Activated CD4-positive, alpha-beta T cell treated with anti-CD3 and anti-CD28 coated beads, Interleukin-2, amount 50 U/mL, for 4 hours (primary cell): ENCODE measurements around the gene STAM2.
"Not testable (repeated sequence)": the region's sequence is repeated elsewhere in the genome, so short reads cannot be mapped to it uniquely, and the experiment has no call there.

Source experiments
- DNase-seq, 2 experiments: peaks; one replicate each; pipeline ENCODE4 v3.0.0-alpha.2; 2020

The STAM2 gene

GRCh38 chr2:152175368-152176112, at the start of gene STAM2:
TSS of gene STAM2 (minus strand) at chr2:152175763. CDS start at chr2:152175642, 121 bp downstream.
- DNase-seq = peak; percentile 91 to 93

- DNase-seq = no peak
These were observed 48.4 kb upstream of the STAM2 start for GRCh38 chr2:152223977-152224376.

- DNase-seq = no peak
These were observed 47.5 kb upstream of the STAM2 start for GRCh38 chr2:152222975-152223637.

GRCh38 chr2:152221839-152222238, 46.3 kb upstream of the STAM2 start:
- no peak for DNase-seq

GRCh38 chr2:152219077-152219828, 43.7 kb upstream of the STAM2 start:
- no peak for DNase-seq

- DNase-seq = no peak
These were observed 25.9 kb upstream of the STAM2 start for GRCh38 chr2:152201466-152201830.

- no peak for DNase-seq
These were observed 25.3 kb upstream of the STAM2 start for GRCh38 chr2:152200565-152201465.

- no peak for DNase-seq
These were observed 24.5 kb upstream of the STAM2 start for GRCh38 chr2:152200101-152200500.

- DNase-seq = no peak
These were observed 22.9 kb upstream of the STAM2 start for GRCh38 chr2:152198499-152198898.

GRCh38 chr2:152197508-152198284, 22.1 kb upstream of the STAM2 start:
- DNase-seq = not testable (repeated sequence)

GRCh38 chr2:152189622-152190495, 14.3 kb upstream of the STAM2 start:
- no peak for DNase-seq

GRCh38 chr2:152186808-152187207, 11.2 kb upstream of the STAM2 start:
- DNase-seq = not testable (repeated sequence)

GRCh38 chr2:152186262-152186661, 10.7 kb upstream of the STAM2 start:
- no peak for DNase-seq

GRCh38 chr2:152183401-152184073, 8.0 kb upstream of the STAM2 start:
- DNase-seq = no peak

- not testable (repeated sequence) for DNase-seq
These were observed 2.1 kb upstream of the STAM2 start for GRCh38 chr2:152177667-152178066.

GRCh38 chr2:152176113-152176714, 651 bp upstream of the STAM2 start:
- DNase-seq = no peak

GRCh38 chr2:152175012-152175367, 573 bp downstream of the STAM2 start:
- DNase-seq = no peak

GRCh38 chr2:152174574-152174973, 989 bp downstream of the STAM2 start:
- no peak for DNase-seq

GRCh38 chr2:152173831-152174230, 1.7 kb downstream of the STAM2 start:
- DNase-seq = no peak
